ENCODE data around the gene NCEH1.

DNA sequence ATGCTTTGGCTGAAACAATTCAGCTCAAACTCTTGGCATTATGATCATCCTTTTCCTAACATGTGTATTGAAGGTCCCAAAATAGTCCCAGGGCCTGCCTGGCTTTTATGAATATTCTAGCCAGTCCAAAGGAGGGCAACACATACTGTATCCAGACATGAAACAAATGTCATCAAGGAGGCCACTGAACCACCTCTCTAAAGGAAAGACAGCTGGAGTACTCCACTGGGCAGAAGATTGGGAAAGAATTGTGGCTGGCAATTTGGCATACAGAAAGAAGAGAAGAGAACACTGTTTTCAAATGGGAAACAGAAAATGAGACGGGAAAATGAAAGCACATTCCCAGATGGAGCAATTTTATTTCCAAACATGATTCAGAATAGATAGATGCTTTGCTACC, 80.6 kb downstream of the NCEH1 start:
- TF ChIP-seq, protein P1, sequence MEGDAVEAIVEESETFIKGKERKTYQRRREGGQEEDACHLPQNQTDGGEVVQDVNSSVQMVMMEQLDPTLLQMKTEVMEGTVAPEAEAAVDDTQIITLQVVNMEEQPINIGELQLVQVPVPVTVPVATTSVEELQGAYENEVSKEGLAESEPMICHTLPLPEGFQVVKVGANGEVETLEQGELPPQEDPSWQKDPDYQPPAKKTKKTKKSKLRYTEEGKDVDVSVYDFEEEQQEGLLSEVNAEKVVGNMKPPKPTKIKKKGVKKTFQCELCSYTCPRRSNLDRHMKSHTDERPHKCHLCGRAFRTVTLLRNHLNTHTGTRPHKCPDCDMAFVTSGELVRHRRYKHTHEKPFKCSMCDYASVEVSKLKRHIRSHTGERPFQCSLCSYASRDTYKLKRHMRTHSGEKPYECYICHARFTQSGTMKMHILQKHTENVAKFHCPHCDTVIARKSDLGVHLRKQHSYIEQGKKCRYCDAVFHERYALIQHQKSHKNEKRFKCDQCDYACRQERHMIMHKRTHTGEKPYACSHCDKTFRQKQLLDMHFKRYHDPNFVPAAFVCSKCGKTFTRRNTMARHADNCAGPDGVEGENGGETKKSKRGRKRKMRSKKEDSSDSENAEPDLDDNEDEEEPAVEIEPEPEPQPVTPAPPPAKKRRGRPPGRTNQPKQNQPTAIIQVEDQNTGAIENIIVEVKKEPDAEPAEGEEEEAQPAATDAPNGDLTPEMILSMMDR (IDR thresholded peaks at IDR 0.05) = no peak
- no peak for TF ChIP-seq POLR2A (IDR thresholded peaks at IDR 0.05)
